Fibroblast of skin of abdomen (primary cell): ENCODE data around the gene COL16A1.

Experiments
- DNase-seq: peaks from one replicate; pipeline ENCODE4 v3.0.0-alpha.2; 2013

COL16A1 gene

DNA sequence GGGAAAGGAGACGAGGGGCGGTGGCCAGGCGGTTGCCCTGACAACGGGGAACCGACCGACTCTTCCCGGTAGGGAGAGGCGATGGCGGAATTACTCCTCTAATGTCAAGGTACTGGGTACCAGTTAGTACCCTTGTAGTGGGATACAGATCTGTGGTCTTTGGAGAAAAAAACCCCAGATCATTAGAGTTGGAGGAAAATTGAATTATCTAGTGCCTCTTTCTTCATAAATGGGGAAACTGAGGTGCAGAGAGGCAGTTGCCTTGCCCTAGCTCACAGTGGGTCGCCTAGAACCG, 58.6 kb downstream of the COL16A1 start:
- no peak for DNase-seq

DNA sequence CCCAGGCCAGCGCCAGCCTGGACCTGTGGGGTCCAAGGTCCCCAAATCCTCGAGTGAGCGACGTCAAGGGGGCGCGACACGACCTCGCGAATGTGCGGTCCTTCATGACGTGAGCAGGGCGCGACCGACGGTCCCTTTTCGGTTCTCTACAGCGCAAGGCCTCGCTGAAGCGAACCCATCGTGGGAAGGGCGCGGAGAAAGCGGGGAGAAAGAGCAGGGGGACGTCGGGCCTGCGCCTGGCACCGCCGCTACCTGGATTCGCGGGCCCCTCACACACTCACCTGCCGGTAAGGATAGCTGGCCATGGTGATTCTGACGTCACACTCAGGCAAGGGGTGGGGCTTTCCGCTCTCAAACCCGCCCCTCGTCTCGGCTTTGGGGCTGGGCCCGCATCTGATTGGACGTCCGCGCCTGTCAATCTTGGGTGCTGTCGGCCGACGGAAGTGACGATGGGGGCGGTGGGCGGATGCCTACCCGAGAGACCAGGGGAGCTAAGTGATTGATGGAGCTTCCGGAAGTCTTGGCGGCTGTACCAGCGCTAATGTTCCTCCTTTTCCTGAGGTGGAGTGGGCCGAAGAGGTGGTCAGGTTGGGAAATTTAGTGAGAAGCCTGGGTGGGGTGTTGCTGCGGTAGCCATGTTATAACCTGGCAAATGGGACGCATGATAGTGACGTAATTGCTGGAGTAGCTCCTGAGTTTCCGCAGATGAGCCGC, 59.1 kb downstream of the COL16A1 start, which contains the start of gene PEF1:
Gene PEF1 (minus strand): TSS at position 317 of the 714 bp plus-strand sequence. CDS start 12 bp downstream, at position 305.
- peak; percentile 98 for DNase-seq

DNA sequence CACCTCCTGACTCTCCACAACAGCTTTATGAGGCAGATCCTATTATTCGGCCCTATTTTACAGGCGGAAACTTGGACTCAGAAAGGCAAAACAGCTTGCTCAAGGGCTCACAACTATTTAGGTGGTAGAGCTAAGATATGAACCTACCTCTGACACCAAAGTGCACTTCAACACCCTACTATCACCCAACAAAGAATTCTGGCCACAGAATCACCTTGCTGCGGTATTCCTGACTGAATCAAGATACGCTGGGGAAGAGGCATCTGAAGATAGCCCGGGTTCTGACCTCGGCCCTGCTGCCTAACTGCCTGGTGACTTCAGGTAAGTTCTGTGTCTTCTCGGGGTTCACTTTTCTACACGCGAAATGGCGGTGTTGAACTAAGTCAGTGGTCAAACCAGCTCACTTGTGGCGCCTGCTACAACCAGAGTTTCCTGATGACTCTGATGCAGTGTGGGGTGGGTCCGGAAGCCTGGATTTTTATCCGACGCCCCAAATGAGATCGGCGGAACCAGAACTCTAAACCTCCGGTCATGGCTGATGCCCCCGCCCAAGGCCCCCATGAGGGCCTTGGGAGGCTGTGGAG, 59.7 kb downstream of the COL16A1 start:
- no peak for DNase-seq

DNA sequence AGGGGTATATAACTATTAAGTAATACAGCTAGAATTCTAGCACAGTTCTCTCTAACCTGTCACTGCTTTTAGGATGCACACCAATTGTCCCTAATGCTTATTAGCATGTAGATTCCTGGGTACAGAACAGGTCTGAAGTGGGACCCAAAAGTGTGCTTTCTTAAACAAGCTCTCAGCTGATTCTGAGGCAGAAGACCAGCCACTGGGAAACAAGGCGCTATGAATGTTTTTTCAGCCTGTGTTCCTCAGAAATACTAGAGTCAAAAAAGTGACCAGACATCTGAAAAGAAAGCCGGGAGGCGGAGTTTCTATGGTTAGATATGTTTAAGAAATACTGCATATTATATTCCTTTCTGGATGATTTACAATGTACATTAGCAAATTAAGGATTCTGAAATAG, 60.9 kb downstream of the COL16A1 start:
- no peak for DNase-seq

DNA sequence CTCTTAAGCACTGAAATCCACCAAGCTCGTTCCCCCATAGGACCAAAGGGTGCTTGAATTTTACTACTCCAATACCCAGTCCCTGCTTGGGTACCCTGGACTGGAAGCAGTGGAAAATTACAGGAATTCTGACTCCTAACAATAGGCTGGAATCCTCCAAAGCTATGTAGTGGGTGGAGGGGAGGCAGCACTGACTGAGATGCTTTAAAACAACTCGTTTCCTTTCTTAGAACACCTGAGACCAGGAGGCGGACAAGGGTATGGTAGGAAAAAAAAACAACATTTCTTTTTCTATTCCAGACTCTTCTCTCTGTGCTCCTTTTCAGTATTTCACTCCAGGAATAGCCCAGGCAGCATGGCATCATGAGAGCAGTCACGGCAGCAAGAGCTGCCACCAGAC, 61.5 kb downstream of the COL16A1 start:
- no peak for DNase-seq

DNA sequence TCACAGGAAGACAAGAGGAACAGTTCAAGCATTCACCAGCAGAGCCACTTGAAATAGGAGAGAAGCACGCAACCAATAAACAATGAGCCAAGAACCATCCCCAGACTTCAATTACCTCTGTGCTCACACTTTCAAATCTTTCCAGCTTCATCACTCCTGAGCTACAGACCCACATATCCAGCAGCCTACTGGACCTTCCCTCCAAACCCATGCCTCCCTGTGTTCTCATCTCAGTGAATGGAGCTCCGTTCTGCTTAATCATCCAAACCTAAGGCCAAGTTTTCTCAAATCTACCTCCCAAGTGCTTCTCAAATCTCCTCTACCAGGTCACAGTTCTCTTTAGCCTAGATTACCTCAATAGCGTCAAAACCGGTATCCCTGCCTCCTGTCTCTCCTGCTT, 62.9 kb downstream of the COL16A1 start:
- DNase-seq, result no peak

DNA sequence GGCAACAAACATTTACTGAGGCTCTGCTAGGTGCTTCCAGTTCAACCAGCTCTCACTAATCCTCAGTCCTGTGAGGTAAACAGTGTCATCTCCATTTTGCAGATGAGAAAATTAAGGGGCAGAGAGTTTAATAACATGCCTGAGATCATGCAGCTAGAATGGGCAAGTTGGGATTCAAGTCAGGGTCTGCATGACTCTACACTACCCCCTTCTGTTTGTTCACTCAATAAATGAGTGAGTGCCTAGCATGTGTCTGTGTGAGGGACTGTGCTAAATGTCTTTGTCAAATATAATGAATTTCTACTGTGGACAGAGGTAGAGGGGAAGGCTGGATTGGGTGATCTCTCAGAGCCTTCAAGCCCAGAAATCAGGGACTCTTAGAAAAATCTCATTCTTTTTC, 63.6 kb downstream of the COL16A1 start:
- DNase-seq, result no peak

DNA sequence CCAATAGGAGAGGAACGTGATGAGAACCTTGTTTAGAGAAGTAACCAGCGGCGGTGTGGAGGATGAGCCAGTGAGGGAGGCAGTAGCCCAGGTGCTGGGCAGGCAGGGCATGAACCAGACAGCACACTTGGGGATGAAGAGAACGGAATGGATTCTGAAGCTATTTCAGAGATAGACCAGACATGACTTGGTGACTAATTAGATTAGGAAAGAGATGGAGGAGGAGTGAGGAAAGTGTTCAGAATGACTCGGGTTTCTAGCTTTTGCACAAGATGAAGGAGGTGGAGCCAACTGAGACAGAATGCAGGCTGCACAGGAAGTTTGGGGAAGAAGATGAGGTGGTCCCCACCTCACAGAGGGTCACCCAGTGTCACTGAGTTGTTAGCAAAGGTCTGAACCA, 64.3 kb downstream of the COL16A1 start:
- DNase-seq, result peak; percentile 68

DNA sequence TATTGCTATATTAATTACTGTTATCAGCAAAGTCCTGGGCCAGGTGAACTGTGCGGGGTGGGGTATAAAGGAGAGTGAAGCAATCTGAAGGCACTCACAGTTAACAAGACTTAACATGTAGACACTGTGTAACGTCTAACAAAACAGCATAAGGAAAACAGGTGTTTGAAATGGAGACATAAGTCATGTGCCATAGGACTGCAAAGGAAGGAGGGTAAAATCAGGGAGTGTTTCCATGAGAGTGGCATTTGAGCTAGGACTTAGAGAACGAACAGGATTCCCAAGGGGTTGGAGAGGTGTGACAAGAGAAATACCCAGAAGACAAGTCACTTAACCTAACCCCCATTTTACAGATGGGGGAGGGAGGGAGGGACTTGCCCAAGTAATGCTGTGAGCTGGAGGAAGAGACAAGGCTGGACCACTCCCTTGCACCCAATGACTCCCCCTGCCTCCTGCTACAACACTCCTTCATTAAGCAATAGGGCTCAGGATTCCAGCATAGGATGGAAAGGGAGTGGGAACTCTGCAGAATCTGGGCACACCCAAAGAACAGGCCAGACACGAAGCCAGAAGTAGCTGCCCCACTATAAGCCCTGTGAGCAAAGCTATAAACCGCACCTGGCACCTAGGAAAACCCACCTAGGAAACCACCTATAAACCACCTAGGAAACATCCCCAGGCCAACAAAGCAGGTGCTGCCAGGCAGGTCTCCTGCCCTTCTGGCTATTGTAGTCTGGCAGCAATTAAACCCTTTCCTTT, 65.7 kb downstream of the COL16A1 start:
- DNase-seq, result no peak

DNA sequence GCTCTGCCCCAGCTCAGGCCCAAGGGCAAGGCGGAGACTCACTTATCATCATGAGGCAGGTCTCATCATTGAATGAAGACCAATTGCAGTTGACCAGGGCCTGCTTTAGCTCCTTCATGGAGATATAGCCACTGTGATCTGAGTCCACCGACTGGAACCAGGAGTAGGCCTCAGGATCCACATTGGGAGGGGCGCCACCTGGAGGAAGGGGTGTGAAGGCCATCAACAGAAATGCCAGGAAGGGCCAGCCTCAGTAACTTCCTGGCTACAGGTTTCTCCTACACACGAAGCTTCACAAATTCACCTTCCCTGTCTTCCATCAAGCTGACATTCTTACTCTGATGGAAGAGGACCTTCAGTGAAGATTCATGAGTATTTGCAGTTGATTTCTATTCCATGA, 70.7 kb downstream of the COL16A1 start:
- no peak for DNase-seq

DNA sequence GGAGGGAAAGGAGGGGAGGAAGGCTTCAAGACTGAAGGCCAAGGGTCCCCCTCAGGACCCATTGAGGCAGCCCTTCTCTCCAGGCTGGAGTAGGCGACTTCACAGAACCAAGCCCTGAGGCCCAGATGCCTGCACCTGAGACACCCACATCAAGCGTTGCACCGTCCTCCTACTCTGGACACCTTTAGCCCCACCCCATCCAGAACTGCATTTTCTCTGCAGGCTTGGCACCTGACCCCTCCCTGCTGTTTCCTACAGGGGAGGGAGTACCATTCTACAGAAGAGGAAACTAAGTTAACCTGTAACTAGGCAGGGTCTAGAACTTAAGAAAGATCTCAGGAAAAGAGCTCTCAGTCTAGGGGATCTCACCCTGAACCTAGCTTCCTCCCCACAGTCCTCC, 71.2 kb downstream of the COL16A1 start:
- no peak for DNase-seq

DNA sequence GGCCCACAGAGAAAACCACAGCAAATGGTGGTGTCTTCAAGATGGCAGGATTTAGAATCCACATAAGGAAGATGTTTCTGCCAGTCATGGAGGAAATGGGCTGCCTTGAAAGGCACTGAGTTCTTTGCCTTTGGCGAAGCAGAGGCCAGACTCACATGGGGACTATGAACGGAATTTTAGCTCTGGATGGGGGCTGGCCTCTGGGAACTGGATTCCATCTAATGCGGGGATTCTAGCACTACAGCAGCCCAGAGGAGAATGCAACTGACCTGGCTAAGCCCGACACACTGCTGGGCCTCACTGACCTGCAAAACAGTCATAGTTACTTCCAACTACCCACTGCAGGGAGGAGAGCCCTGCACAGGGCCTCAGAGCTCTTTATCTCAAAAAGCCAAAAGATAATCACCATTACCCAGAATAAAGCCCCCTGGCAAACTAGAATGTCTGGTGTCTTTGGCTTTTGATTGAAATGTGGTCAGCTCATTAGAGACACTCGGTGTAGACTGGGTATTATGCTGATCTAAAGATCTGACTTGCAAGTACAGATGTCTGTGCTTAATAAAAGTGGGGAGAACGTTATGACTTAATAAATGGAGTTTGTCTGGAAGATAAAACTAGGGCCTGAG, 74.8 kb downstream of the COL16A1 start:
- DNase-seq, result peak; percentile 19

DNA sequence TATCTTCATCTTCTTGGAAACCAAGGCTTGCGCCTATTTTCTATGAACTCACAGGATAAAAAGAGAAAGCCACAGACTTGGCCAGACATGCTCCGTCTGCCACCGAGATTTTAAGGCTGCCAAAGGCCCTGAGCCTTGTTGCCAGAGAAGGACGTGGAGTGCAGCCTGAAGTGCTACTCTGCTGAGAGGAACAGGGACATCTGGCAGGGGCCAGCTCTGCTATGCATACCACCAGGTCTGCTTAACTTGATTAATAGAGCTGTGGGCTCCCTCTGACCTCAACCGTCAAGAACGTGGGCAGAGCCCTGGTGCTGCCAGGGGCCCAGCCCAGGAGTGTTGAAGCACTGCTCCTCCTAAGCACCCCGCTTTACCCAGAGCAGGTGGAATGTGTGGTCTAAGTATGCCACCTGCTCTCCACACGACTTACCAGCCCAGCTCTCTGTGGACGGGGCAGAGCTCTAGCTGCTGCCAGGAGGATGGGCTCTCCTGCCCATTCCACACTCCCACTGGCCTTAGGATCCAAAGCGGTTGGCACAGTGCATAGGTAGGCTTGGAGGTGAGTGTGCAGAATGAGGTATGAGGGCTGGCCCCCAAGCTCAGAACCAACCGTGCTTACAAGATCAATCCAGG, 75.8 kb downstream of the COL16A1 start:
- peak; percentile 24 for DNase-seq

DNA sequence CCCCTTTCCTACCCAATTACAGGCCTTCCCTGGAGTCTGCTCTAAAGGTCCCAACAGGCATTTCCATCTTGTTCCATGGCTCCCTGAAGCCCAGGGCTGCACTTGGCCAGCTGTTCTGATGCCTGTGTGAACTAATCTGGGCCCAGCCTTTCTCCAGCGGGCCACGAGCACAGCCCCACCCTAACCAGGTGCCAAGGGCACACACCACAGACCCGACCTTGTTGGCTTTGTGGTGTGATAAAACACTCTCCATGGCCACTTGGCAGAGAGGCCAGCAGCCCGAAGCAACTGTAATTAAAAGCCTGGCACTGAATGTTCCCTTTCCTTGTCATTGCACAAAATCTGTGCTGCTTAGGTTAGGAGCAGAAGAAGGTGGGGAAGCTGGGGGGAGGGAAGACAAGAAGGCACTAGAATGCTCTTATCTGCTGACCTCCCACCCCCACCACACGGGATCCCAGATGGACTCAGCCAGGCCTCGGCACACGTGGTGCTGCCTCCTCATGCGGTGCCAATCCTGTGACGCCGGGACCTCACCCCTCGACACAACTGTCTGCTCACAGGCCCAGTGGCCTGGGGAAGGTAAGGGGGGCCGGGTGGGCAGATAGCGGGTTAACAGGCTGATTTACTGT, 76.4 kb downstream of the COL16A1 start:
- no peak for DNase-seq

DNA sequence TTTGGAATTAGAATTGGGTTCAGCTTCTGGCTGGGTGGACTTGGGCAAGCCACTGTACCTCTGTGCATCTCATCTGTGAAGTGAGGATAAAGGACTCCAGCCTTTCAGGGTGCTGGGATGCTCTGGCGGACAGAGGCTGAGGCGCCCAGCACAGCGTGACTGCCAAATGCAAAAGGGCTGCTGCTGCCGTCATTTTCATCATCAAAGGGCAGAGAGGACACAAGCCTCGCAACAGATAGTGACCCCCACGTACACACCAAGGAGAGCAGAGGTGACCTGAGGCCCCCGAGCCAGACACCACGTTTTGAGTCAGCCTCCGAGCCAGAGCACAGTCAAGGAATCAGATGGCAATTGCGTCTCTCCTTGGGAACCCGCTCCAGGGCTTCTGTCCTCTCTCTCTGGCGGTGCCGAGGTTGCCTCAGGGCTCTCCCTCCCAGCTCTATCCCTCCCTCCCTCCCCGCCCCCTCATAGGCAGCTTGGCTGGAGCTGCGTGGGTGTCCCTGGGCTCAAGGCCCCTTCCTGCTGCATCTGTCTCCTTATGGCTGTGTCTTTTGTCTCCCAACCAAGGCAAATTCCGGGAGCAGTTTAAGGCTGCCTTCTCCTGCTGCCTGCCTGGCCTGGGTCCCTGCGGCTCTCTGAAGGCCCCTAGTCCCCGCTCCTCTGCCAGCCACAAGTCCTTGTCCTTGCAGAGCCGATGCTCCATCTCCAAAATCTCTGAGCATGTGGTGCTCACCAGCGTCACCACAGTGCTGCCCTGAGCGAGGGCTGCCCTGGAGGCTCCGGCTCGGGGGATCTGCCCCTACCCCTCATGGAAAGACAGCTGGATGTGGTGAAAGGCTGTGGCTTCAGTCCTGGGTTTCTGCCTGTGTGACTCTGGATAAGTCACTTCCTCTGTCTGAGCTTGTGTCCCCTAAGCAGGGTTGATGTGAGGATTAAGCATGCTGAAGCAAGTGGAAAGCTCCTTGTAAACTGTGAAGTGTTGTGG, 77.3 kb downstream of the COL16A1 start:
- peak; percentile 17 for DNase-seq

DNA sequence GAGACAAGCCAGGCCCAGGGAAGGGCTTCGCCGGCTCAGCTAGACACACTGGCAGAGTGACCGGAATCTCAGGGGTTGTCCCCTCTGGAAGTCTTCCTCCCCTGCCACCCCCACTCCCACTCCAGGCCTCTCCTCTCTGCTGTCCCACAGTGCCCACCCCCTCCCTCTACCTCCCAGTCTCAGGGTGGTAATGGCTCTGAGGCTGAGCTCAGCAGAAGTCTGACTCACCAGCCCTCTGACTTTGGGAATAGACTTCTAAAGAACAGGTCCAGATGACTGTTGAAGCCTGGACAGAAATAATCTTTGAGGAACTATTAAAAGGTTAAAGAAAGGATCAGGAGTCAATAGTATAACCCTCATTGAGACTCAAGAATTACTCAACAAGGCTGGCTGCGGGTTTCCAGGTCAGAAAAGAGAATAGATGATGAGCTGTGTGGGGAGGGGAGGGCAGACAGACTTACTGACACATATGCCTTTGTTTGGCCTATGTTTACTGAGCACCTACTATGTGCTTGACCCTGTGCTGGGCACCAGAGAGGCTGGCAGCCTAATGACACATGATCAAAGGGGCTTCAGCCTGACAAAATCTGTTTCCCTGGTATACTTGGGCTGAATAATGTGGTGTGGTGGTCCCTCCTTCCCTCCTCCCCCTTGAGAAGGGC, 78.1 kb downstream of the COL16A1 start:
- peak; percentile 63 for DNase-seq

DNA sequence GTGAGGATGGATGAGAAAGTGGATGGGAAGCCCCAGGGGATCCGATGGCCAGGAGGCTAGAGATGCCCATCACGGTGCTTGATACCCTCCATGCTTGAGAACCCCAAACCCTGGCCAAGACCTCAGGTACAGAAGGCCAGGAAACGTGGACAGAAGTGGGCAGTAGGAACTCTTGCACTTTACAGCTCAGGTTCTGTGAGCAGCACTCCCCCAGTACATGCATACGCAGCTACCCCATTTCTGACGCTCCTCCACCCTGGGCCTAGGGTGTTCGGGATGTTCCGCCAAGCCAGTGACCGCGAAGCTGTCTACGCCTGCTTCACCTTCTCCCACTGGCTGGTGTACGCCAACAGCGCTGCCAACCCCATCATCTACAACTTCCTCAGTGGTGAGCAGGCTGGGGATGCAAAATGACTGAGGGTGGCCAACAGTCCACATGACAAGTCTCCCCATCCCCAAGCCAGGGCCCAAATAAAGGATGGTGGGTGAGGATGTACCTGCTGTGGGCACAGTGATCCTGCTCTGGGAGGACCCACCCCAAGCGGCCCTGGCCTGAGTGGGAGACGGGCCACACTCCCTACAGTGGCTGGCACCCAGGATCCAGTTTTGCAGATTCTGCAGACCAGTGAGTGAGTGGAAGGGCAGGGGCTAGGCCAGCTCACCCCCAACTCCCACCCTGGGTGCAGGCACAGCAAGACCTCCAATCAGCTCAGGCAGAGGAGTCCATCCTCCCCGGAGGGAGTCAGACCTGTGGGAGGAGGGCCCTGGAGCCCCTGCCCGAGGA, 78.9 kb downstream of the COL16A1 start:
- no peak for DNase-seq

DNA sequence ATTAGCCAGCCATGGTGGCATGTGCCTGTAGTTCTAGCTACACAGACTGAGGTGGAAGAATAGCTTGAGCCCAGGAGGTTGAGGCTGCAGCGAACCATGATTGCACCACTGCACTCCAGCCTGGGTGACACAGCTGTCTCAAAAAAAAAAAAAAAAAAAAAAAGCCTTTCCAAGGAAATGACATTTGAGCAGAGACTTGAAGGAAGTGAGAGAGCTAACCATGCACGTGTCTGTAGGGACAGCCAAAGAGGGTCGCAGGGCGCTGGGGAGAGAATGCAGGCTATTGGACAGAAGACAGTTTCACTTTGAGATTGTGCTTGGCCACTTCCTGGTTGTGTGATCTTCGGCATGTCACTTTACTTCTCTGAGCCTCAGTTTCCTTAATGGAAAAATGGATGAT, 79.5 kb downstream of the COL16A1 start:
- DNase-seq, result no peak

DNA sequence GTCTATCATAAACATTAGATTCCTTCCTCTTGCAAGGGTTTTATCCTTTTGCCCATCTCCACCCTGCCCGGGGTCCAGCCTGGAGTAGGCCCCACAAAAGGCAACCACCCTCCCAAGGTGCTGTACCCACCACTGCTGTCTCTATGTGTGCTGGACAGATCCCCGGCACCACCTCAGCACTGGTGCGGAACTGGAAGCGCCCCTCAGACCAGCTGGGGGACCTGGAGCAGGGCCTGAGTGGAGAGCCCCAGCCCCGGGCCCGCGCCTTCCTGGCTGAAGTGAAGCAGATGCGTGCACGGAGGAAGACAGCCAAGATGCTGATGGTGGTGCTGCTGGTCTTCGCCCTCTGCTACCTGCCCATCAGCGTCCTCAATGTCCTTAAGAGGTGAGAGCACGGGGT, 80.5 kb downstream of the COL16A1 start:
- DNase-seq, result no peak
